NCI-H510A treated with DMSO at 0.1 percent for 48 hours (cell line): ENCODE measurements around the gene GRWD1.
A peak's percentile ranks its signal among the peaks of the same experiment; 100 is the strongest.

Experiments used
- DNase-seq: peaks from one replicate; lab custom pipeline; 2025; lab: John Stamatoyannopoulos, UW

GRWD1 gene

GRCh38 chr19:48497728-48498594 is 52.2 kb downstream of the GRWD1 start:
- no peak for DNase-seq

GRCh38 chr19:48498595-48499311 is 53.0 kb downstream of the GRWD1 start:
- DNase-seq = no peak

- DNase-seq = no peak
These were observed 53.7 kb downstream of the GRWD1 start for GRCh38 chr19:48499316-48500090.

- no peak for DNase-seq
These were observed 55.2 kb downstream of the GRWD1 start for GRCh38 chr19:48500830-48501493.

GRCh38 chr19:48501494-48502349 is 55.9 kb downstream of the GRWD1 start:
- no peak for DNase-seq

- peak; percentile 27 for DNase-seq
These were observed 56.7 kb downstream of the GRWD1 start for GRCh38 chr19:48502350-48503018.

GRCh38 chr19:48506138-48506733 is 60.5 kb downstream of the GRWD1 start:
- peak; percentile 14 for DNase-seq
